Gastrocnemius medialis (tissue), 4 donors: ENCODE measurements around the gene C10orf71.

ENCODE experiments used
- CTCF ChIP-seq, 5 experiments: fragments of 450-650 bp in 3 of 5; fragments of 200-600 bp in 2 of 5; sonication (generic) in 2 of 5; IDR thresholded peaks in 4 of 5; conservative IDR thresholded peaks in 1 of 5; 1 replicate in 4 of 5; 2 replicates in 1 of 5; pipeline ENCODE4 v1.5.1; 2016 to 2019; ENCODE audit warnings: antibody characterized with exemption in 5 of 5, mild to moderate bottlenecking in 3 of 5, moderate library complexity in 3 of 5
- POLR2A ChIP-seq, 2 donors: fragments of 450-650 bp; IDR thresholded peaks; one replicate each; pipeline ENCODE4 v1.6.1; 2017; ENCODE audit warnings: antibody characterized with exemption in 2 of 2, mild to moderate bottlenecking in 2 of 2, moderate library complexity in 2 of 2

GRCh38 chr10:49292565-49293207 lies 6.3 kb upstream of the C10orf71 start:
- TF ChIP-seq CTCF (IDR thresholded peaks at IDR 0.05 in 4 of 5, conservative IDR thresholded peaks at IDR 0.05 in 1 of 5) = no peak
- no peak for TF ChIP-seq POLR2A (IDR thresholded peaks at IDR 0.05)
